ENCODE measurements around the gene BICDL1.
"Not testable (repeated sequence)": the region's sequence is repeated elsewhere in the genome, so short reads cannot be mapped to it uniquely, and the experiment has no call there.

The BICDL1 gene

GRCh38 chr12:120007272-120007671, 18.2 kb downstream of the BICDL1 start:
- DNase-seq, result no peak

DNA sequence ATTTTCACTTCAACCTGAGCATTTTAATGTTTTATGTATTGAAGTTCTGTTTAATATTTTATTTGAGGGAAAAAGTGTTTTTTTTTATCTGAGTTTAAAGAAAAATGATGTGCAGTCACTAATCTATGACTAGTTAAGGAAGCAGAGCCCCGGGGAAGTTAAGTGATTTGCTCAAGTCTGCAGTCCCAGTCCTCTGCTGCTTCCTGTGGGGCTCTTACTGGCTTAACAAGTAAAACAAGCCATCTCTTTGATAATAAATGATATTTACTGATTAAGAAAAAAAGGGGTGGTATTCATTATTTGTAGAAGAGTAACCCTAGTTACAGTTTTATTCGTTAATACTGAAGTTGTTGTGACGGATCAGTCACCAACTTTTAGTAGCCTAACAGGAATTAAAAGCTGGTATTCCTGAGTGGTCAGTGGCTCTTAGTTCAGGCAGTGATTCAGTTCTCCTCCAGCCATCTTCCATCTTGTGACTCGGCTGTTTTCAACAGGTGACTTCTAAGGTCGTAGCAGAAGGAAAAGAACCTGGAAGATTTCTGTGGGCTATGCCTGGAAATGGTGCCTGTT, 21.7 kb downstream of the BICDL1 start:
- no peak for DNase-seq

- peak; percentile 59 for DNase-seq
These were observed 23.1 kb downstream of the BICDL1 start for GRCh38 chr12:120012067-120012621.

GRCh38 chr12:120013659-120014380, 24.8 kb downstream of the BICDL1 start:
- no peak for DNase-seq

GRCh38 chr12:120014381-120014735, 25.3 kb downstream of the BICDL1 start:
- not testable (repeated sequence) for DNase-seq

- peak; percentile 45 for DNase-seq
These were observed 26.3 kb downstream of the BICDL1 start for GRCh38 chr12:120015313-120015712.

DNA sequence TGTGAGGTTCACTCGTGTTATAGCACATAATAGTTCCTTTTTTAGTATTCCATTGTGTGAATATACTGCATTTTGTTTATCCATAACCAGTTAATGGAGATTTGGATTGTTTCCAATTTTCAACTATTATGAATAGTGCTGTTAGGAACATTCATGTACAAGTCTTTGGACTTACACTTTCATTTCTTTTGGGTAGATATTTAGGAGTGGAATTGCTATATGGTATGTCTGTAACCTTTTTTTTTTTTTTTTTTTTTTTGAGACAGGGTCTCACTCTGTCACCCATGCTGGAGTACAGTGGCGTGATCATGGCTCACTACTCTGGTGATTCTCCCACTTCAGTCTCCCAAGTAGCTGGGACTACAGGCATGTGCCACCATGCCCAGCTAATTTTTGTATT, 27.2 kb downstream of the BICDL1 start:
- DNase-seq, result not testable (repeated sequence)

- no peak for DNase-seq
These were observed 30.2 kb downstream of the BICDL1 start for GRCh38 chr12:120019197-120019596.

- no peak for DNase-seq
These were observed 30.9 kb downstream of the BICDL1 start for GRCh38 chr12:120019938-120020337.

- no peak for DNase-seq
These were observed 35.2 kb downstream of the BICDL1 start for GRCh38 chr12:120024193-120024592.

DNA sequence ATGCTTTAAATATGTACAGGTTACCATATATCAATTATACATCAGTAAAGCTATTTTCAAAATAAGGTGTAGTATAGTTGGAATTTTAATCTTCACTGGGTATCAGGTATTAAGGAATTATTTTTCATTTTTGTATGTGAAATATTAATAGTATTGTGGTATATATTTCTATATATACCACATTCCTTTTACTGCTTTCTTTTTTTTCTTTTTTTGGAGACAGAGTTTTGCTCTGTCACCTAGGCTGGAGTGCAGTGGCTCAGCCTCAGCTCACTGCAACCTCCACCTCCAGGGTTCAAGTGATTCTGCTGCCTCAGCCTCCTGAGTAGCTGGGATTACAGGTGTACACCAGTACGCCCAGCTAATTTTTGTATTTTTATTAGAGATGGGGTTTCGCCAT, 36.6 kb downstream of the BICDL1 start:
- no peak for DNase-seq

DNA sequence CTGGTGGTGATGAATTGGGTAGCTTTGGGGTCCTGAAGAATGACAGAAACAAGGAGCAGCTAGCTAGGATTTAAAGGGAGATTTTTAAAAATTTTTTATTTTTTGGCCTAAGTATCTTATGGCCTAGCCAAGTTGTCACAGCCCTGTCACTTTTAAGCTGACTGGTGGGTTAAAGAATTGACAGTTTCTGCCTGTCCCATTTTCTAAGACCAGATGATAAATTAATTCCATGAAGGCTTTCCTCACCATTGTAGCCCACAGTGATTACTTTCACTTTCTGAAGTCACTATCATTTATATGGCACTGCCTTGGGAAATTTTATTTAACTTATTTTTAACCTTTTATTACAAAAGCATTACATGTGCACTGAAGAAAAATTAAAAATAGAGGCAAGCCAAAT, 43.2 kb downstream of the BICDL1 start:
- DNase-seq, result no peak

- DNase-seq, result no peak
These were observed 48.8 kb downstream of the BICDL1 start for GRCh38 chr12:120037851-120038250.

DNA sequence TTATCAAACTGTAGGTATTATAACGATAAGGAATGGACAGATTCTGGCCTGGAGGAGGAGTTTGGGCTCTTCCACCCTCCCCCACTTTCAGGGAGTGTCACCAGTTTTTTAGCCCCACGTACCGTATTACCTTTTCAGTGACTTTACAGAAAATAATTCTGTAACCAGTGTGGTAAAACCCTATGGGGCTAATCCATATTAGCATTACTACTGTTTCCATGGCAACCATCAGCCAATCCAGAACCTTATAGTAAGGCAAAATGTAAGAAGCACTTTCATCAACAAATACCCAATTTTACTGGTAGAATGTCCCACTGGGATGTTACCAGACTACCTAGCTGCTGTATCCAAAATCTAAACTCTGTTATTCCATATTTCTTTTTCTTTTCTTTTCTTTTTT, 50.7 kb downstream of the BICDL1 start:
- DNase-seq, result no peak

DNA sequence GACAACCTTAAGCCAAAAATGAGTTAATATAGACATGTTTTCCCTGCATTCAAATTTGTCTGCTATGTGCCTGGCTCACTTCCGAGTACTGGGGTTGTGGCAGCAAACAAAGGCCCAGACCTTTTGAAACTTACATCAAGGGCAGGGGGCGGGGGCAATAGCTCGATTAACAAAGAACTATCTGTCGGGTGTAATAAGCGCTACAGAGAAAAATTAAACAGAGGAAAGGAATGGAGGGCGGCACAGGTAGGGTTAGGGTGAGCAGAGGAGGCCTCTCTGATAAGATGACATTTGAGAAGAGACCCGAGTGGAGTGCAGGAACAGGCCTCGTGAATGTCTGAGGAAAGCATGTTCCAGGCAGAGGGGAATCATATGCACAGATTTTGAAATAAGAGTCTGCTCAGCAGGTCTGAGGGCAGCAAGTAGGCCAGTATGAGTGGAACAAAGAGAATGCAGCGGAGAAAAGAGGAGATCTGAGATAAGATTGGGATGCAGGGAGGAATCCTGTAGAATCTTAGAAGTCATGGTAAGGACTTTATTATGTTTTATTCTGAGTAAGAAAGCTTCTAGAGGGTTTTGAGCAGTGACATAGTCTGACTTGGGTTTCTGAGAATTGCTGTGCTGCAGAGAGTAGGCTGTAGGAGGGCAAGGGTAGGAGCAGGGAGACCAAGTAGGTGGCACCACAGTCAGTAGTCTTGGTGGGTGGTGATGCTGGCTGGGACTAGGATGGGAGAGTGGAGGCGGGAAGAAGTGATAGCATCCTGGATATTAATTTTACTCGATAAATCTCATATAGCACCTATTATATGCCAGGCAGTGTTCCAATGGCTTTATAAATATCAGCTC, 52.6 kb downstream of the BICDL1 start:
- no peak for DNase-seq

DNA sequence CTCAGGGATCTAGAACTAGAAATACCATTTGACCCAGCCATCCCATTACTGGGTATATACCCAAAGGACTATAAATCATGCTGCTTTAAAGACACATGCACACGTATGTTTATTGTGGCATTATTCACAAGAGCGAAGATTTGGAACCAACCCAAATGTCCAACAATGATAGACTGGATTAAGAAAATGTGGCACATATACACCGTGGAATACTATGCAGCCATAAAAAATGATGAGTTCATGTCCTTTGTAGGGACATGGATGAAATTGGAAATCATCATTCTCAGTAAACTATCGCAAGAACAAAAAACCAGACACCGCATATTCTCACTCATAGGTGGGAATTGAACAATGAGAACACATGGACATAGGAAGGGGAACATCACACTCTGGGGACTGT, 56.3 kb downstream of the BICDL1 start:
- not testable (repeated sequence) for DNase-seq

DNA sequence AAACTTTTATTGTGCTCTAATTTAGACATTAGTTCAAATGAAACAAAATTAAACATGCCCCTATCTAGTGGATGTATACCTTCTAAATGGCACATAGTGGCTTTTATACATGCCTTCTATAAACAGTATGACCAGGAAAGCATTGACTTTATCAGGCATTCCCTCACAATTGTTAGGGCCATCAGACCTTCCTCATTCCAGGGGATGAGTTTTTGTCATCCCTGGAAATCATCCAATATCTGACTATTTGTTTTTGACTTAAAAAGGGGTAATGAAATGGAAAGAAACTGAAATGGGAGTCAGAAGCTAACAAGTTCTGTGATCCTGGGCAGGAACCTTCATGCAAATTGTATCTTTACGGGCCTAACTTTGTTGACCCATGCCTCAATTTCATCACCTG, 58.0 kb downstream of the BICDL1 start:
- DNase-seq, result no peak

DNA sequence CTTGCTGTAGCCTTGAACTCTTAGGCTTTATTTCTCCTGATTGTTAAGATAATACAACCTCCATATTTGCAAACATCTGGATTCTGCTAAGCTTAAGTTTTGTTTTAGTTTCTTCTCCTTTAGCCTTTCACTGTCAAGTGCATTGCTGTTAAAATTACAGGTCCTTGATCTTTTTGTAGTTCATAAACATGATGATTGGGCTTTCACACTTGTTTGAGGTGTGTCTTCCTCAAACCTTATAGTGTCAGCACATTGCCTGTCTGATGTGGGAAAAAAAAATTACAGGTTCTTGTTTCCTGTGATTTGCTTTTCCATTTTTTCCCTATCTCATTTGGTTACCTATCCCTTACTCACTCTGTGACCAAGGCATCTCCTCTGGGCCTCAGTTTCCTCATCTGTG, 59.2 kb downstream of the BICDL1 start:
- no peak for DNase-seq

DNA sequence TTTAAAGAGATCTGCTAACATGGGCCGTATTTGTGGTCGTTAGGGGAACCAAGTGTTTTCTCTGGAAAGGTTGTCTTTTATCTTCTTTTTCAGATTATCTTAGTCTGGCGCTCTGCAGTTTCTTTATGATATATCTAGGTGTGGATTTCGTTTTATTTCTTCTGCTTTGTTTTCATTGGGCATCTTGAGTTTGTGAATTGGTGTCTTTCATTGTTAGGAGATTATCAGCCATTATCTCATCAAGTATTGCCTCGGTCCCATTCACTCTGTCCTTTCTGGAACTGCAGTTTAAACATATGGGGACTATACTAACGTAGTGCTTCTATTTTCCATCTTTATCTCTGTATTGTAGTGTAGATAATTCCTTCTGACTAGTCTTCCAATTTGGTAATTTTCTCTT, 60.4 kb downstream of the BICDL1 start:
- no peak for DNase-seq

DNA sequence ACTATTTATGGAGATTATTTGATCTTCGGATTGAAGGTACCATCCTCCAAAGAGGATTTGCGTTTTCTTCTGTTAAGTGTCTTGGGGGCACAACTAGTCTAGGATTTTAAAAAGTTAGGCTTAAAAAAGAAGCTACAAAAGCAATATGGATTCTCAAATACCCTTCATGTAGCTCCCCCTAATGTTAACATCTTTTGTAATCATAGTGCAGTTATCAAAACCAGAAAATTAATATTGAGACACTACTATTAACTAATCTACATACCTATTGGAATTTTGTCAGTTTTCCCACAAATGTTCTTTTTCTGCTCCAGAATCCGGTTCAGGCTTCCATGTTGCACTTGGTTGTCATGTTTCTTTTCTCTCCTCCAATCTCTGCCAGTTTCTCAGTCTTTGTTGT, 62.5 kb downstream of the BICDL1 start:
- DNase-seq, result no peak

GRCh38 chr12:120054293-120054692, 65.3 kb downstream of the BICDL1 start:
- no peak for DNase-seq

GRCh38 chr12:120055231-120056000, 66.4 kb downstream of the BICDL1 start:
- DNase-seq, result no peak

DNA sequence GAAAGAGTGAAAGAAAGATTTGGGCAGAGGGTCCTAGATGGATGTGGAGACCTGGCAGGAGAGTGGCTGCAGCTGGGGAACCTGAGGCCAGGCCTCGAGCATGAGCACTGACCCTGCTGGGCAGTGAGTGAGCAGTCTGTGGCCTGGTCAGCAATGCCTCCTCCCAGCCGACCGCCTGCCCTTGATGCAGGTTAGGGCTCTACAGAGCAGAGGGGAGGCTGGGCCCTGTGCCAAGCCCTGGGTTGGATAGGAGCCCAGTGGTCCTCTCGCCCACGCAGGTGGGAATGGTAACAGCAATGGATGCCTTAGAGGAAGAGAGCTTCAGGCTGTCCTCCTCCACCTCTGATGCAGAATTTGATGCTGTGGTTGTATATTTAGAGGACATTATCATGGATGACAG, 67.7 kb downstream of the BICDL1 start:
- DNase-seq, result no peak
